Heart right ventricle (tissue), 16 donors: ENCODE results near the gene HES1. TPM values are rescaled to one million over a fixed set of nuclear protein-coding genes. Genes with fewer than 3 reads are reported as not detected.
A peak's percentile ranks its signal among the peaks of the same experiment; 100 is the strongest.

Experiments
- ATAC-seq, 8 donors: fragments of 200-7000 bp; cut with Tn5 transposase; one replicate each; pipeline ENCODE4 v1.9.1; 2020; ENCODE audit warnings: mild to moderate bottlenecking in 8 of 8, moderate library complexity in 8 of 8, moderate number of reproducible peaks in 1 of 8
- DNase-seq, 2 donors: peaks; one replicate each; pipeline ENCODE4 v3.0.0-alpha.2; 2020
- H3K27ac ChIP-seq, 10 donors: fragments of 200-600 bp; sonication (generic) in 2 of 10; one replicate each; pipeline versions ENCODE4 v1.5.0 to v1.8.0; 2020 to 2022; ENCODE audit warnings: mild to moderate bottlenecking in 3 of 10
- H3K27me3 ChIP-seq, 7 donors: fragments of 200-600 bp; one replicate each; pipeline ENCODE4 v1.8.0; 2021 to 2022; ENCODE audit warnings: mild to moderate bottlenecking in 2 of 7
- H3K36me3 ChIP-seq, 9 donors: fragments of 200-600 bp; sonication (generic) in 1 of 9; one replicate each; pipeline versions ENCODE4 v1.5.0 to v1.8.0; 2020 to 2022; ENCODE audit warnings: mild to moderate bottlenecking in 2 of 9
- H3K4me1 ChIP-seq, 9 donors: fragments of 200-600 bp; sonication (generic) in 1 of 9; one replicate each; pipeline versions ENCODE4 v1.5.0 to v1.8.0; 2020 to 2022; ENCODE audit warnings: mild to moderate bottlenecking in 4 of 9
- H3K4me3 ChIP-seq, 10 donors: fragments of 200-600 bp; sonication (generic) in 2 of 10; one replicate each; pipeline versions ENCODE4 v1.5.0 to v1.8.0; 2020 to 2022; ENCODE audit warnings: mild to moderate bottlenecking in 7 of 10, moderate library complexity in 2 of 10
- H3K9me3 ChIP-seq, 11 donors: fragments of 200-600 bp in 10 of 11; sonication (generic) in 2 of 11; one replicate each; pipeline versions ENCODE4 v1.5.0 to v1.8.0; 2013 to 2022; ENCODE audit warnings: mild to moderate bottlenecking in 2 of 11, control low read depth in 1 of 11, moderate library complexity in 1 of 11
- WGBS, 2 donors: extraction: QIAGEN DNeasy Blood & Tissue Kit; methylation state at CpG; one replicate each; pipeline ENCODE4 v1.1.7; 2013; ENCODE audit warnings: inconsistent platforms in 1 of 2; 5-methylcytosine and 5-hydroxymethylcytosine counted together
- intact Hi-C, 10 donors: fragments of 100-400 bp; cut with DNase I; formaldehyde crosslinking; loops; one replicate each; pipeline versions ENCODE4 v1.11.1 to v1.14.2; 2022
- polyA plus RNA-seq, 2 donors: library from polyadenylated mRNA; stranded (reverse); fragments of 200-250 nt; gene quantifications; one replicate each; pipeline ENCODE4 v1.2.3, GENCODE V29; 2013
- total RNA-seq, 10 donors: library from RNA; stranded (reverse); fragmentation: NEBNext Ultra II Directional in 3 of 10; extraction: Animal tissue kit (Norgen Biotek cat#: 25700) in 3 of 10; gene quantifications; one replicate each; pipeline versions ENCODE4 v1.2.1 to v1.2.4, GENCODE V29; 2021 to 2023
- TF ChIP-seq, protein P1 (sequence below), 9 donors: fragments of 200-600 bp; sonication (generic) in 2 of 9; IDR thresholded peaks; one replicate each; pipeline versions ENCODE4 v1.5.0 to v1.8.0; 2021 to 2022; ENCODE audit warnings: antibody characterized with exemption in 9 of 9, mild to moderate bottlenecking in 5 of 9, moderate library complexity in 1 of 9
- donor health status: Arrhythmogenic right ventricular cardiomyopathy.
- donor health status: ischemic (EF 13 %, LVEDD 7.1; RV severe dilation, severe dysfunction).
- donor health status: healthy with polysubstance abuse.
- donor health status: DM: no; HTN: yes; CAD: no.
- donor health status: DM: no; HTN: no; CAD: no.
- donor health status: ischemic (EF 25% LVEDD 6.9; RV normal size, moderate dysfunction).
- donor health status: ischemic (EF 25% LVEDD 5.7; RV mildly dilated, moderate dysfunction).
- donor health status: healthy.
- donor health status: DM: yes; HTN: yes; CAD: no.
- donor health status: Ischemic cardiomyopathy.
- donor health status: ischemic (EF 35%, LVEDD 5.7; RV mildly dilated, moderate dysfunction).
- donor health status: nonischemic (EF 11% LVEDD 7.7; RV severe dilation, severe dysfunction).
- donor health status: DM: yes; HTN: yes; CAD: no.
- donor health status: PGD.
- donor health status: ischemic (EF 29% LVEDD 5.4; RV normal size, mild dysfunction).
- donor health status: nonischemic (EF 23%, LVEDD 6.1; RV moderate dilation, normal function).

The HES1 gene
- total and polyA plus RNA-seq, 12 donors, result 6.8 to 43.2 (median 22.0) TPM

DNA sequence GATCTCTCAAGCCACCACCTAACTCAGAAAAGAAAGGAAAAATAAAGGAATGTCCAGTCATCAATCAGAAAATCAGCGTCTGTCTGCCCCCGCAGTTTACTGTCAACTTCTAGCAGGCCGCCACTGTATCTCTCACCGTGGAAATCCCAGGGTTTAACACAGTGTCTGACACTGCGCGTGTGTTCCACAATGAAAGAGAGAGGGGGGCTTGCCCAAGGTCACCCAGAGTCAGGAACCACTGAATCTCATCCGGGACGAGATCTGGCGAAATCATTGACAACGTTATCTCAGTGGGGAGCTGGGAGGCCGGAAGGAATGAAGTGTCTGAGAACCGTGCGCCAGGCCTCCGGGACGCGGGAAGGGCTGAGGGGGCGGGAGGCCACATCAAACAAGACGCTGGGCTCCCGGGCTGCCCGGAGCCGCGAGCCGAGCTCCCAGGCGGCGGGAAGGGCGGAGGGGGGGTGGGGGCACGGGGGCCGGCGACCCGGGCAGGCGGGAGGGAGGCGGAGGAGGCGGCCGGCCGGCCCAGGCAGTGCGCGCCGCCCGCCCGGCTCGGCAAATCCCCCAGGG lies 2.2 kb upstream of the HES1 start:
- peak overlapping the region; percentile 59 to 96 (median 80) for H3K27ac ChIP-seq
- 4 to 12% methylated on average over 18 to 41 of the region's 41 CpGs for WGBS, 2 donors
- peaks cover 0 to 94% (median 4%) of the 10 kb centered on the region in 7 donors for H3K27me3 ChIP-seq
- peaks cover 0 to 9% (median 0%) of the 10 kb centered on the region in 9 donors for H3K36me3 ChIP-seq
- H3K4me3 ChIP-seq, result peak overlapping the region in 8 of 10 donors; percentile 26 to 65 (median 38)
- H3K4me1 ChIP-seq, result peaks cover 1 to 69% (median 54%) of the 10 kb centered on the region in 9 donors
- intact Hi-C loops, result loop anchor here (1.0 to 10.0 kb wide), 13 partner anchors 36 to 353 kb away; no protein-coding TSS in a partner anchor
- no peaks in the 10 kb centered on the region for H3K9me3 ChIP-seq
- peak; percentile 75 to 80 for DNase-seq
- peak in 2 of 8 donors; percentile 1 to 3 for ATAC-seq
- TF ChIP-seq, protein P1, sequence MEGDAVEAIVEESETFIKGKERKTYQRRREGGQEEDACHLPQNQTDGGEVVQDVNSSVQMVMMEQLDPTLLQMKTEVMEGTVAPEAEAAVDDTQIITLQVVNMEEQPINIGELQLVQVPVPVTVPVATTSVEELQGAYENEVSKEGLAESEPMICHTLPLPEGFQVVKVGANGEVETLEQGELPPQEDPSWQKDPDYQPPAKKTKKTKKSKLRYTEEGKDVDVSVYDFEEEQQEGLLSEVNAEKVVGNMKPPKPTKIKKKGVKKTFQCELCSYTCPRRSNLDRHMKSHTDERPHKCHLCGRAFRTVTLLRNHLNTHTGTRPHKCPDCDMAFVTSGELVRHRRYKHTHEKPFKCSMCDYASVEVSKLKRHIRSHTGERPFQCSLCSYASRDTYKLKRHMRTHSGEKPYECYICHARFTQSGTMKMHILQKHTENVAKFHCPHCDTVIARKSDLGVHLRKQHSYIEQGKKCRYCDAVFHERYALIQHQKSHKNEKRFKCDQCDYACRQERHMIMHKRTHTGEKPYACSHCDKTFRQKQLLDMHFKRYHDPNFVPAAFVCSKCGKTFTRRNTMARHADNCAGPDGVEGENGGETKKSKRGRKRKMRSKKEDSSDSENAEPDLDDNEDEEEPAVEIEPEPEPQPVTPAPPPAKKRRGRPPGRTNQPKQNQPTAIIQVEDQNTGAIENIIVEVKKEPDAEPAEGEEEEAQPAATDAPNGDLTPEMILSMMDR (IDR thresholded peaks at IDR 0.05), result no peak

- TF ChIP-seq, protein P1 (IDR thresholded peaks at IDR 0.05), result peak in 1 of 9 donors; percentile 2
- peak in 1 of 2 donors; percentile 79 for DNase-seq
- ATAC-seq, result peak; percentile 4 to 33 (median 11)
- peaks cover 4 to 74% (median 60%) of the 10 kb centered on the region in 9 donors for H3K4me1 ChIP-seq
- intact Hi-C loops, result loop anchor here (2.0 to 10.0 kb wide), 11 partner anchors 37 to 347 kb away; no protein-coding TSS in a partner anchor
- H3K36me3 ChIP-seq, result peaks cover 0 to 10% (median 0%) of the 10 kb centered on the region in 9 donors
- 0 to 2% methylated on average over 61 to 70 of the region's 71 CpGs for WGBS, 2 donors
- peak overlapping the region; percentile 94 to 99 (median 96) for H3K27ac ChIP-seq
- H3K4me3 ChIP-seq, result peak overlapping the region; percentile 39 to 94 (median 69)
- peaks cover 0 to 94% (median 4%) of the 10 kb centered on the region in 7 donors for H3K27me3 ChIP-seq
- no peaks in the 10 kb centered on the region for H3K9me3 ChIP-seq
These were observed 1.7 kb upstream of the HES1 start for GRCh38 chr3:194134231-194134756.

GRCh38 chr3:194134757-194135515 lies 1.0 kb upstream of the HES1 start:
- TF ChIP-seq, protein P1 (IDR thresholded peaks at IDR 0.05), result peak in 1 of 9 donors; percentile 2
- H3K27ac ChIP-seq, result peak overlapping the region; percentile 94 to 99 (median 96)
- H3K27me3 ChIP-seq, result peaks cover 0 to 94% (median 4%) of the 10 kb centered on the region in 7 donors
- peak; percentile 93 to 96 for DNase-seq
- H3K4me1 ChIP-seq, result peaks cover 7 to 80% (median 60%) of the 10 kb centered on the region in 9 donors
- H3K36me3 ChIP-seq, result peaks cover 0 to 10% (median 0%) of the 10 kb centered on the region in 9 donors
- H3K4me3 ChIP-seq, result peak overlapping the region; percentile 39 to 94 (median 69)
- no peaks in the 10 kb centered on the region for H3K9me3 ChIP-seq
- ATAC-seq, result peak; percentile 61 to 83 (median 68)
- intact Hi-C loops, result loop anchor here (1.0 to 10.0 kb wide), 18 partner anchors 38 to 468 kb away; no protein-coding TSS in a partner anchor
- WGBS, 2 donors, result 0% methylated on average over 58 to 67 of the region's 68 CpGs

DNA sequence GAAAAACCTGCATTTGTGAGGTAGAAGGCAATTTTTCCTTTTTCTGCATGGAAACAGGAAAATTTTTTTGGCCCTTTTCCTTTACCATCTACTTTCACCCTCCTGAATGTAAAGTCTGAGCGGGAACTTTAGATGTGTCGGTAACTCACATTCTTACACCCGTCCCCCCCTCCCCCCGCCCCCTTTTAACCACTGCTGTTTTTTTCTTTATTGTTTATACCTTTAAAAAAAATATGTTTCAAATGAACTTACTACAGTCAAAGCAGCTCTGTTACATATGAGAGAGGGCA lies 487 bp upstream of the HES1 start:
- Histone ChIP-seq H3K4me3 (peak overlapping the region; percentile 39 to 94 (median 69)), H3K27ac (peak overlapping the region; percentile 94 to 99 (median 96)), H3K36me3 (peaks cover 0 to 10% (median 0%) of the 10 kb centered on the region in 9 donors), H3K9me3 (no peaks in the 10 kb centered on the region), H3K4me1 (peaks cover 7 to 80% (median 60%) of the 10 kb centered on the region in 9 donors), H3K27me3 (peaks cover 0 to 94% (median 4%) of the 10 kb centered on the region in 7 donors)
- no peak for ATAC-seq
- intact Hi-C loops, result loop anchor here in 9 of 10 donors (1.0 to 10.0 kb wide), 13 partner anchors 61 to 468 kb away; no protein-coding TSS in a partner anchor
- TF ChIP-seq, protein P1 (IDR thresholded peaks at IDR 0.05), result no peak
- no peak for DNase-seq
- 0 to 3% methylated on average over 4 of the region's 4 CpGs for WGBS, 2 donors
